G401 (cell line): ENCODE measurements around the gene ARL1. TPM values are rescaled to one million over a fixed set of nuclear protein-coding genes. Genes with fewer than 3 reads are reported as not detected.

Source experiments
- DNase-seq: peaks from one replicate; pipeline ENCODE4 v3.0.0-alpha.2; 2015; ENCODE audit warnings: low spot score
- in situ Hi-C: cut with HindIII; loops from 2 replicates; pipeline ENCODE4 v1.10.0; 2016; ENCODE audit warnings: low sequenced_read_pairs, mixed read lengths
- total RNA-seq: library from RNA; depleted of rRNA; stranded (reverse); fragments of >200 nt; shearing (Covaris generic); gene quantifications from 2 replicates; pipeline ENCODE4 v1.2.3, GENCODE V29; 2014; rRNA removed

ARL1 gene
- total RNA-seq, 1 experiment from 2014 or later, result 92.6 TPM

- in situ Hi-C loops, result no loop called here
Measured at GRCh38 chr12:101343893-101344292, 63.7 kb downstream of the ARL1 start.

More at GRCh38 chr12:101343893-101344292, 63.7 kb downstream of the ARL1 start:
- DNase-seq, result no peak

Other genes with a start within 250 kb of the ARL1 start
- not detected in 2 replicates for gene SLC5A8, start 197.5 kb downstream of the ARL1 start, total RNA-seq
- 12.7 and 24.2 TPM in 2 replicates for gene UTP20, start 127.7 kb downstream of the ARL1 start, total RNA-seq
- not detected in 2 replicates for gene SPIC, start 67.6 kb upstream of the ARL1 start, total RNA-seq
- not detected in 2 replicates for gene MYBPC1, start 187.2 kb upstream of the ARL1 start, total RNA-seq